Measurements from ENCODE around the gene VEZT. TPM values are rescaled to one million over a fixed set of nuclear protein-coding genes. Genes with fewer than 3 reads are reported as not detected.

VEZT gene
- total and polyA plus RNA-seq, 9 of the 15 experiments (the other 6 are each of a cell fraction or from before 2014, with no cell fraction given), result 16.1 to 61.5 (median 32.6) TPM

DNA sequence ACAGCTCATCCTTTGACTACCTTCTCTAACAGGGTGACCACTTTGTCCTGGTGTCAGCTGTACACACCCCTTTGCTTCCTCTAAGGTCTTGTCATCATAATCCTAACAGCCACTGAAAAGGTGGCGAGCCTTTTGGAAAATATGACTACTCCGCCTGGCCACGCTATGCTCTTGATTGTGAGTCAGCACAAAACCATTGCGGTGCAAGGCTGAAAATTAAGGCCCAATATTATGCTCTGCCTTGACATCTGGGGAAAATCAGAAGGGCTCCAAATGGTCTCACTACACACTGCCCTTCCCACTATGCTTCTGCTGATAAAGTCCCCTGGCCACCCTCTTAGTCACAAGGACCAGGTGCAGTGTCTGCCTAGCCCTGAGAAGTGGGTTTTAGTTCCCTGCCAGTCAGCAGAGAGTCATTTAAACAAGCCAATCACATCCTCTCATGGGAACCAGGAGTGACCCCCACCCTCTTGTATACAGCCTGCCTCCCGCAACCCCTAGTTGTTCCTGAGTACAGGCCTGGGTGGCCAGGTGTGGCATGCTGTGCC, 34.7 kb upstream of the VEZT start (continued):
- TF ChIP-seq THRAP3 (IDR thresholded peaks at IDR 0.05; ENCODE audit: borderline replicate concordance) (no peak), ZBTB8A (IDR thresholded peaks at IDR 0.05; ENCODE audit: partially characterized antibody) (no peak), HNRNPH1 (optimal IDR thresholded peaks at IDR 0.05; ENCODE audit: low read depth, low read length) (no peak), IRF2 (CRISPR knock-in tag; IDR thresholded peaks at IDR 0.05) (no peak), ADNP (tag; IDR thresholded peaks at IDR 0.05) (no peak), SUPT5H (IDR thresholded peaks at IDR 0.05) (no peak), ZKSCAN3 (CRISPR knock-in tag; IDR thresholded peaks at IDR 0.05) (no peak), ZNF23 (CRISPR knock-in tag; IDR thresholded peaks at IDR 0.05) (no peak), ZNF12 (CRISPR knock-in tag; IDR thresholded peaks at IDR 0.05) (no peak), POLR2G (IDR thresholded peaks at IDR 0.05; ENCODE audit: low read depth, low read length) (no peak), ZNF197 (CRISPR knock-in tag; IDR thresholded peaks at IDR 0.05; ENCODE audit: low read depth) (no peak), BRD9 (IDR thresholded peaks at IDR 0.05; ENCODE audit: low read depth, partially characterized antibody) (no peak), MYNN (IDR thresholded peaks at IDR 0.05) (no peak), MYNN (CRISPR knock-in tag; IDR thresholded peaks at IDR 0.05) (no peak), RFX7 (CRISPR knock-in tag; IDR thresholded peaks at IDR 0.05) (no peak), ILF3 (IDR thresholded peaks at IDR 0.05; ENCODE audit: borderline replicate concordance) (no peak), HMG20A (CRISPR knock-in tag; conservative IDR thresholded peaks at IDR 0.05) (no peak), KDM5B (IDR thresholded peaks at IDR 0.05; ENCODE audit: insufficient replicate concordance, low read depth, low read length) (no peak)
- TF ChIP-seq, protein P1, sequence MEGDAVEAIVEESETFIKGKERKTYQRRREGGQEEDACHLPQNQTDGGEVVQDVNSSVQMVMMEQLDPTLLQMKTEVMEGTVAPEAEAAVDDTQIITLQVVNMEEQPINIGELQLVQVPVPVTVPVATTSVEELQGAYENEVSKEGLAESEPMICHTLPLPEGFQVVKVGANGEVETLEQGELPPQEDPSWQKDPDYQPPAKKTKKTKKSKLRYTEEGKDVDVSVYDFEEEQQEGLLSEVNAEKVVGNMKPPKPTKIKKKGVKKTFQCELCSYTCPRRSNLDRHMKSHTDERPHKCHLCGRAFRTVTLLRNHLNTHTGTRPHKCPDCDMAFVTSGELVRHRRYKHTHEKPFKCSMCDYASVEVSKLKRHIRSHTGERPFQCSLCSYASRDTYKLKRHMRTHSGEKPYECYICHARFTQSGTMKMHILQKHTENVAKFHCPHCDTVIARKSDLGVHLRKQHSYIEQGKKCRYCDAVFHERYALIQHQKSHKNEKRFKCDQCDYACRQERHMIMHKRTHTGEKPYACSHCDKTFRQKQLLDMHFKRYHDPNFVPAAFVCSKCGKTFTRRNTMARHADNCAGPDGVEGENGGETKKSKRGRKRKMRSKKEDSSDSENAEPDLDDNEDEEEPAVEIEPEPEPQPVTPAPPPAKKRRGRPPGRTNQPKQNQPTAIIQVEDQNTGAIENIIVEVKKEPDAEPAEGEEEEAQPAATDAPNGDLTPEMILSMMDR (IDR thresholded peaks at IDR 0.05 in 2 of 3, conservative IDR thresholded peaks at IDR 0.05 in 1 of 3; ENCODE audit: insufficient read depth in 2 of 3, low read depth in 1 of 3, low read length in 3 of 3), result no peak
- TF ChIP-seq, protein P2, sequence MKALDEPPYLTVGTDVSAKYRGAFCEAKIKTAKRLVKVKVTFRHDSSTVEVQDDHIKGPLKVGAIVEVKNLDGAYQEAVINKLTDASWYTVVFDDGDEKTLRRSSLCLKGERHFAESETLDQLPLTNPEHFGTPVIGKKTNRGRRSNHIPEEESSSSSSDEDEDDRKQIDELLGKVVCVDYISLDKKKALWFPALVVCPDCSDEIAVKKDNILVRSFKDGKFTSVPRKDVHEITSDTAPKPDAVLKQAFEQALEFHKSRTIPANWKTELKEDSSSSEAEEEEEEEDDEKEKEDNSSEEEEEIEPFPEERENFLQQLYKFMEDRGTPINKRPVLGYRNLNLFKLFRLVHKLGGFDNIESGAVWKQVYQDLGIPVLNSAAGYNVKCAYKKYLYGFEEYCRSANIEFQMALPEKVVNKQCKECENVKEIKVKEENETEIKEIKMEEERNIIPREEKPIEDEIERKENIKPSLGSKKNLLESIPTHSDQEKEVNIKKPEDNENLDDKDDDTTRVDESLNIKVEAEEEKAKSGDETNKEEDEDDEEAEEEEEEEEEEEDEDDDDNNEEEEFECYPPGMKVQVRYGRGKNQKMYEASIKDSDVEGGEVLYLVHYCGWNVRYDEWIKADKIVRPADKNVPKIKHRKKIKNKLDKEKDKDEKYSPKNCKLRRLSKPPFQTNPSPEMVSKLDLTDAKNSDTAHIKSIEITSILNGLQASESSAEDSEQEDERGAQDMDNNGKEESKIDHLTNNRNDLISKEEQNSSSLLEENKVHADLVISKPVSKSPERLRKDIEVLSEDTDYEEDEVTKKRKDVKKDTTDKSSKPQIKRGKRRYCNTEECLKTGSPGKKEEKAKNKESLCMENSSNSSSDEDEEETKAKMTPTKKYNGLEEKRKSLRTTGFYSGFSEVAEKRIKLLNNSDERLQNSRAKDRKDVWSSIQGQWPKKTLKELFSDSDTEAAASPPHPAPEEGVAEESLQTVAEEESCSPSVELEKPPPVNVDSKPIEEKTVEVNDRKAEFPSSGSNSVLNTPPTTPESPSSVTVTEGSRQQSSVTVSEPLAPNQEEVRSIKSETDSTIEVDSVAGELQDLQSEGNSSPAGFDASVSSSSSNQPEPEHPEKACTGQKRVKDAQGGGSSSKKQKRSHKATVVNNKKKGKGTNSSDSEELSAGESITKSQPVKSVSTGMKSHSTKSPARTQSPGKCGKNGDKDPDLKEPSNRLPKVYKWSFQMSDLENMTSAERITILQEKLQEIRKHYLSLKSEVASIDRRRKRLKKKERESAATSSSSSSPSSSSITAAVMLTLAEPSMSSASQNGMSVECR (CRISPR knock-in tag; IDR thresholded peaks at IDR 0.05), result no peak
- TF ChIP-seq, protein P3, sequence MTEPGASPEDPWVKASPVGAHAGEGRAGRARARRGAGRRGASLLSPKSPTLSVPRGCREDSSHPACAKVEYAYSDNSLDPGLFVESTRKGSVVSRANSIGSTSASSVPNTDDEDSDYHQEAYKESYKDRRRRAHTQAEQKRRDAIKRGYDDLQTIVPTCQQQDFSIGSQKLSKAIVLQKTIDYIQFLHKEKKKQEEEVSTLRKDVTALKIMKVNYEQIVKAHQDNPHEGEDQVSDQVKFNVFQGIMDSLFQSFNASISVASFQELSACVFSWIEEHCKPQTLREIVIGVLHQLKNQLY (CRISPR knock-in tag; conservative IDR thresholded peaks at IDR 0.05), result no peak
- TF ChIP-seq, protein P4, sequence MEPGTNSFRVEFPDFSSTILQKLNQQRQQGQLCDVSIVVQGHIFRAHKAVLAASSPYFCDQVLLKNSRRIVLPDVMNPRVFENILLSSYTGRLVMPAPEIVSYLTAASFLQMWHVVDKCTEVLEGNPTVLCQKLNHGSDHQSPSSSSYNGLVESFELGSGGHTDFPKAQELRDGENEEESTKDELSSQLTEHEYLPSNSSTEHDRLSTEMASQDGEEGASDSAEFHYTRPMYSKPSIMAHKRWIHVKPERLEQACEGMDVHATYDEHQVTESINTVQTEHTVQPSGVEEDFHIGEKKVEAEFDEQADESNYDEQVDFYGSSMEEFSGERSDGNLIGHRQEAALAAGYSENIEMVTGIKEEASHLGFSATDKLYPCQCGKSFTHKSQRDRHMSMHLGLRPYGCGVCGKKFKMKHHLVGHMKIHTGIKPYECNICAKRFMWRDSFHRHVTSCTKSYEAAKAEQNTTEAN (CRISPR knock-in tag; IDR thresholded peaks at IDR 0.05), result no peak

All from K562 (cell line).